Stimulated activated CD4-positive, alpha-beta T cell treated with anti-CD3 and anti-CD28 coated beads, TNF-alpha, amount 100 ng/mL, for 48 hours (primary cell): ENCODE results near the gene ROPN1B.

Source experiments
- DNase-seq, 3 donors: peaks; one replicate each; pipeline ENCODE4 v3.0.0-alpha.2; 2020; ENCODE audit warnings: low read depth in 3 of 3

Gene ROPN1B

GRCh38 chr3:126004692-126005091, 35.7 kb downstream of the ROPN1B start:
- DNase-seq, result no peak

- no peak for DNase-seq
These were observed 37.0 kb downstream of the ROPN1B start for GRCh38 chr3:126005951-126006350.

- no peak for DNase-seq
These were observed 39.2 kb downstream of the ROPN1B start for GRCh38 chr3:126008219-126008618.

GRCh38 chr3:126009181-126009580, 40.2 kb downstream of the ROPN1B start:
- DNase-seq, result no peak

- no peak for DNase-seq
These were observed 44.8 kb downstream of the ROPN1B start for GRCh38 chr3:126013751-126014156.

- no peak for DNase-seq
These were observed 45.3 kb downstream of the ROPN1B start for GRCh38 chr3:126014252-126014651.

GRCh38 chr3:126015075-126015474, 46.1 kb downstream of the ROPN1B start:
- DNase-seq, result no peak

GRCh38 chr3:126016616-126017015, 47.6 kb downstream of the ROPN1B start:
- DNase-seq, result no peak

GRCh38 chr3:126017362-126017761, 48.4 kb downstream of the ROPN1B start:
- no peak for DNase-seq

GRCh38 chr3:126018545-126018944, 49.6 kb downstream of the ROPN1B start:
- DNase-seq, result no peak

- no peak for DNase-seq
These were observed 50.0 kb downstream of the ROPN1B start for GRCh38 chr3:126018995-126019394.

GRCh38 chr3:126019683-126020082, 50.7 kb downstream of the ROPN1B start:
- DNase-seq, result no peak

- DNase-seq, result no peak
These were observed 52.2 kb downstream of the ROPN1B start for GRCh38 chr3:126021224-126021623.

- DNase-seq, result no peak
These were observed 52.7 kb downstream of the ROPN1B start for GRCh38 chr3:126021702-126022101.

GRCh38 chr3:126022741-126023359, 53.9 kb downstream of the ROPN1B start:
- no peak for DNase-seq

GRCh38 chr3:126023390-126023789, 54.4 kb downstream of the ROPN1B start:
- DNase-seq, result no peak

GRCh38 chr3:126024049-126024854, 55.3 kb downstream of the ROPN1B start:
- DNase-seq, result no peak

GRCh38 chr3:126025116-126025729, 56.2 kb downstream of the ROPN1B start:
- no peak for DNase-seq

GRCh38 chr3:126025862-126026261, 56.9 kb downstream of the ROPN1B start:
- no peak for DNase-seq

GRCh38 chr3:126026277-126026751, 57.3 kb downstream of the ROPN1B start:
- DNase-seq, result no peak

- DNase-seq, result no peak
These were observed 57.8 kb downstream of the ROPN1B start for GRCh38 chr3:126026761-126027160.

GRCh38 chr3:126028096-126028495, 59.1 kb downstream of the ROPN1B start:
- DNase-seq, result no peak

- DNase-seq, result no peak
These were observed 60.3 kb downstream of the ROPN1B start for GRCh38 chr3:126029241-126029640.
